Globus pallidus (tissue), 1 donor: ENCODE results near the gene DRAXIN.

Source experiments
- DNase-seq: peaks from one replicate; pipeline ENCODE4 v3.0.0-alpha.2; 2015; ENCODE audit warnings: low spot score

Gene DRAXIN

DNA sequence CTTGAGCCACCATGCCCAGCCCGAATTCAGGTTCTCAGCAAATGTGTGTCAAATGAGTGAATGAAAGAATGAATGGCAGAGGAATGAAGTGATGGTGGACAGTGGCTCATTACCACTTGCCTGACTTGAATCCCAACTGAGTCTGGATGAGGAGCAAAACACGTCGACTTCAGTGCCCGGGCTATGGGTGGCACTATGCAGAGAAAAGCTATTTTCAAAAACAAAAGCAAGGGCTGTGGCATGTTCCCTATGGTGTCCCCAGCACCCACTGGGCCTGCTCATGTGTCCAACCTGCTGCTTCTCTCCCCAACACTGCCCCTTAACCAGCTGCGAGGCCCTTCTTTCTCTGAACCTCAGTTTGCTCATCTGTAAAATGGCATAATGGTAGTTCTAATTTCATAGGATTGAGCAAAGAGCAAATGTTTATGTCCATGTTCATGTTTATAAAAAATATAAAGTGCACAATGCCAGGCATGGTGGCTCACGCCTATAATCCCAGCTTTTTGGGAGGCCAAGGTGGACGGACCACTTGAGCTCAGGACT is 6.2 kb upstream of the DRAXIN start:
- no peak for DNase-seq

DNA sequence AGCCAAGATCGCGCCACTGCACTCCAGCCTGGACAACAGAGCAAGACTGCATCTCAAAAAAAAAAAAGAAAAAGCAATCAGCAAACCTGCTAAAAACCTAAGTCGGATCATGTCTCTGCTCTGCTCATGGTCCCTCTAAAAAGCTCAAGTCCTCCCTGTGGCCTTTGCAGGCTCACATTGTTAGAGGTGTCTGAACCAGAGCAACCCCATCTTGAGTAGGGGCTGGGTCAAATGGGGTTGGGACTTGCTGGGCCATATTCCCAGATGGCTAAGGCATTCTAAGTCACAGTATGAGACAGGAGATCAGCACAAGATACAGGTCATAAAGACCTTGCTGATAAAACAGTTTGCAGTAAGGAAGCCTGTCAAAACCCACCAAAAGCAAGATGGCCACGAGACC is 3.0 kb upstream of the DRAXIN start:
- DNase-seq = no peak

DNA sequence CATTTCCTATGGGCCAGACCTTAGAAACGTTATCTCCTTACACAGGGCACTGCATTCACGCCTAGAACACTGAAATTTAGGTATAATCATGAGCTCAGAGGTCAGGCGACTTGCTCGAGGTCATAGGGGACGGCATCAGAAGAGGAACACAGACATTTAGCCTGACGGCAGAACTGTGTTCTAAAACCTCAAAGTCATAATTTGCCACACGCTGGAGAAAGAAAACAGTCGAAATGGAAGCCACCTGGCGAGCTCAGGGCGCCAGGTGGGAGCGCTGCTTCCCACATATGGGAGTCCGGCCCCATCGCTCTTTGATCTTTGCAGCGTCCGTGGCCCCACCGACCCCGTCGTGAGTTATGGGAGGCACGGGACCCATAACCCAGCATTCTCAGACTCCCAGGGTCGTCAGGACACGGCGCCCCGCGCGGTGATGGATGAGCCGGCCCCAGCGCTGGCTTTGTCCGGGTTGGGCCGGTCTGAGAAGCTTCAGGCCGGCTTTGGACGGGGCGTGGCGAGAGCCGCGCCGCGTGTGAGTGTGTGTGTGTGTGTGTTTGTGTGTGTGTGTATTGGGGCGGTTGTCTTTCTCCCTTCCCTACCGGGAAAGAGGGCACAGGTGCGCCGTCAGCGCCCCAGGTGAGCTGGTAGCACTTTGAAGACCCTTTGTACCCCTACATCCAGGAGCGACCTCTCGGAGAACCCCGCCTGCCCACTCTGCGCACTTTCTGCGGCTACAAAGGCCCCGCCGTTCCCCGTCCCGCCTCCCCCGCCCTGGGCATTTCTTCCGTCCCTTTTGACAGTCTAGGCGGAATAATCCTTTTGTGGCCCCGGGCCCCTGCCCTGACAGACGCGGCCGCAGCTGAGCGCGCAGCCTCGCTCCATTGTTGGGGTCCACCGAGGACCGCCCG is 861 bp upstream of the DRAXIN start:
- no peak for DNase-seq

DNA sequence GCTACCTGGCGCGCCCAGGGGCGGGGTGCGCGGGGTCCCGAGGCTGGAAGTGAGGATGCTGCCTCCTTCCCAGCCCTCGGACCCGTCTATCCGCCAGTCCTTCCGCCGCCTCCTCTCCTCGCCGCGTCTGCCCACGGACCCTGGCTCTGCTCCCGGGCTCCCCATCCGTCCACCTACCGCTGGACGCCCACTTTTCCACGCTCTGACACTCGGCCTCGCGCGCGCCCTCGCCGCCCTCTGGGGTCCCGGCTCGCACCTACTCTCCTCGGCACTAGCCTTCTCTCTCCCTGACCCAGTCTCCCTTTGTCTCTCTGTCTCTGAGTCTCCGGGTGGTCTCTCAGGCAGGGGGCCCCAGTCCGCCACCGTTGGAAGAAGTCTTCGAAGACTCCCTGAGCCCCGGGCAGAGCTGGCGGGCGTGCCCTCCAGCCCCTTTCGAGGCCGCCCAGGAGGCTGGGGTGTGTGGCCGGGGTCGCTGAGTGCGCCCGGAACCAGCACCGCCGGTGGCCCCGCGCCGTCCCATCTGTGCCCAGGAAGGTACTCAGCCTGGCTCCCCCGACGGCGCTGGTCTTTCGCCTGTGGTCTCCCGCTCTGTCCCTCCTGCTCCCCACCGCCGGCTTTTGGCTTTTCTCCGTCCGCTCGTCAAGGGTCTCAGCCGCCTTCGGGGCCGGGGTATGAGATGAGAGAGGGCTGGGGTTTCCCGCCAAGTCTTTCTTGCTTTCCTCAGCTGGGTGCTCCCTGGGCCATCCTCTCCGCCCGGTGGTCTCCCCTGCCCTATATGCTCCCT is 610 bp downstream of the DRAXIN start:
- DNase-seq = no peak

DNA sequence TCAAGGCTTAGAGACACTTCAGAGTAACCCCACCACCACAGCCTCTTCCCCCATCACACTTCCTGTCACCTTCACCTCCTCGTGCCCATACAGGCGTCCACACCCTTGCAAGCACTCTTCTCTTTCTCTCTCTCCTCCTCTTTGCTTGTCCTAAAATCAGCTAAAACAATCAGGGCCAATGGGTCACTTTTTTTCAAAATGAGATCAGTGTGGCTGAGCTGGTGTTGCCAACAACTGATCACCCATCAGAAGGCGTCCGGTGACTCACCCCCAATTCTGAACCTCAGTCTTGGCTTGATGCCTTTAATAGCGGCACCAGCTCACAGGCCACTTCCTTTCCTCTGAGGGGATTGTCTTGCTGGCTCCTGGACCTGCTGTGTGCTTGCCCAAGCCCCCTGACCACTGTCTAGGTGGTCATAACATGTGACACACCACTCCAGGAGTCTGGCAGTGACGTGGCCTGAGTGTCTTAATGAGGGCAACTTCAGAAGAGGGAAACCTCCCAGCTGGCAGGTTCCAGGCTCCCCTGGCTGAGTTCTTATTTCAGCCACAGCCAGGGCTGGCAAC is 1.6 kb downstream of the DRAXIN start:
- DNase-seq = no peak

DNA sequence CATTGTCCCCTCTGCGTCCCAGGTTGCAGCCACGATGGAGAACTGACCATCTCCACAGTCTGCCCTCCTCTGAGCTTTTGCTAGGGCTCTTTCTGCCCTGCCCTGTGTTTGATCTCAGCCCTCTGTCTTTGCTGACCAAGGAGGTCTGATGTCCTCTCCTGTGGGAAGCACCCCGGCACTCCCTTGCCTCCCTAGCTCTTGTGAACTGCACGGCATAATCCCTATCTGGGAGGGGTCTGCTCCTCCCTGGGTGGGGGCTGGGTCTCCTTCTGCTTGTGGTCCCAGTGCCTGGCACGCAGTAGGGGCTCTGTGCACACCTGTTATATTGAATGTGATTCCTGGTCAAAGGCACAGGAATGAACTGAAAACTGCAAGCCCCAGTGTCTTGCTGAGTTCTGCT is 2.4 kb downstream of the DRAXIN start:
- DNase-seq = no peak

DNA sequence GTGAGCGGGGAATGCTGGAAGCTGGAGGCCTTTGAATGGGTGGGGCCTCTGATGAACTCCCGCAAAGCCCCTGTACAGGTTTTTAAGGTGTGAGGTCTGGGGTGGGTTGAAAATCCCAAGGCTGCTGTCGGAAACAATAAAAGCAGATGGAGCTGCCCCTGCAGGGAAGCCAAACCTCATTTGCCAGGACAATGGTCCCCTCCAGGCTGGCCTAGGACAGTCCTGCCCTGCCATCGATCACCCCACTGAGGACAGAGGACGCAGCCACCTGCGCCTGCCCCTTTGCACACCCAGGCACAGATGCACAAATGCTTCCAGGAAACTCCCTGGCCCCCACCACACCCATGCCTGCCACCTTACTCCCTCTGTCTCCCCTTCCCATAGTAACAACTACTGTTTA is 4.4 kb downstream of the DRAXIN start:
- DNase-seq = no peak

DNA sequence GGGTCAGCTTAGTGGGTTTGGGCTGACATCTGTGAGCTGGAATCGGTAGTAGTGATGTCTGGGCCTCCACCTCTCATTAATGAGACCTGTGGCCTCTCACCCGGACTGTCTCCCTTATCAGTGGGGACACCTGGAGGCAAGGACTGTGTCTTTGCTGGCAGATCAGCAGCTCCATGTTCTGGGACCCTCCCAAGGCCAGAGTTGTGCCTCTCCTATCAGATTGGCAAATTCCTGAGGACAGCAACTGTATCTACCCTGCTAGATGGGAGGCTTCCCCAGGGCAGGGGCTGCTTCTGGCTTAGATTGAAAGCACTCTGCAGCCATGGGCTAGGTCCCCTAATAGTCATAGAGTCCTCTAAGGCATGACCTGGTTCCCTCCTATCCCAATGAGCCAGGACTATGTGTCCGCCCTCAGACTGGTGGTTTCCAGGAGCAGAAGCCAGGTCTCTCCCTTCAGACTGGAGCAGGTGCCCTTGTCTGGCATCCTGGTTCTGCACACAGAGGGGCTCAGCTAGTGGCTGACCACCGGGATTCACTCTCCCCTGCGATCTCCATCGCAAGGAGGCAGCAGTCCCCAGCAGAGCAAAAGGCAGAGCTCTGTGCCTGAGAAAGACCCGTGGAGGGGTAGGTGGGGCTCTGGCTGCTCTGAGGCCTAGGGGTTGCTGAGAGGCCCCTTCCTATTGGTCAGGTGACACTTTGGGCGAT is 5.8 kb downstream of the DRAXIN start:
- no peak for DNase-seq

DNA sequence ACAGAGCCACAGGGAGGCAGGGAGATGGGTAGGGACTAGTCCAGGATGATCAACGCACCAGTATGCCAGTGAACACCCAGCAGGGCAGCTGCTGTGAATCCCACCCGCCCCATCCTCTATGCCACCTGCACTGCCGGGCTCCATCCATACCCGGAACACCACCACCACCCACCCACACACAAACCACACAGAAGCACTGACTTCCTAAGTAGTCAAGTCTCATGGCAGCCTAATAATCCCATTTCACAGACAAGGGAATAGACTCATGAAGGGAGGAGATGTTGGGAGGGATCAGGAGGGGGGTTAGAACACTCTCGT is 6.3 kb downstream of the DRAXIN start:
- DNase-seq = no peak

DNA sequence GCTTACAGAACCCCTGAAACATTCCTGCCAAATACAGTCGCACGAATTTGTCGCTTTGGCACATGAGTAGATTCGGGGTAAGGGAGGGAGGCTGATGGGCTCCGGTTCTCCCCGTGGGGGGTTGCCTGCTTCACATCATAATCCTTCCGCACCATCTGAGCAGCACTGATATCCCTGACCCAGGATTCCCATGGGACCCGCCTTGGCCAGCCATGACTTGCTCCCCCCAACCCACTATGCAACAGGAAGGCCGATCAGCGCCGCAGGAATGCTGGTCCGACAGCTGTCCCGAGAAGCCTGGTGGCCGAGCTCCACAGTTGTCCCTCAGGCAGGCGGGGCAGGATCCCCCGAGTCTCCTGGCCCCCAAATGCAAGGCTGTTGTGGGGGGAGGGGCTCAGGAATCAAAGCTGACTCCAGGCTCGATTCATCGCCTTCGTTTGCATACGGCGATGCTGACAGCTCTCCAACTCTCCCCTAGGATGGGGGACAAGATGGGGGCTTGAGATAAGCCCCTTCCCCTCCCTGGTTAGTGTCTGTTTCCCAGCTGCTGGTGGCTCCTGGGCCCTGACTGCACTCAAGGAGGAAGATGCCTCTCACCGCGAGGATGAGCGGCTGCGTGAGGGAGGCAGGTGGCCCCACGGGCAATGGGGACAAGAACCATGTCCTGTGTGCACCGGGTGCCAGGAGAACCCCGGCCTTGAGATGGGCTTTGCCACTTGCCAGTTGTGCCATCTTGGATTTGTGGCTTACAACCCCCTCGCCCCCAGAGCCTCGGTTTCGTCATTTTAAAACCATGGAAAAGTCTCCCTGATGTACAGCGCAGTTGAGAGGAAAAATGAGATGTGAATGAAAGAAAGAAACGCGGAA is 9.3 kb downstream of the DRAXIN start:
- DNase-seq = no peak

DNA sequence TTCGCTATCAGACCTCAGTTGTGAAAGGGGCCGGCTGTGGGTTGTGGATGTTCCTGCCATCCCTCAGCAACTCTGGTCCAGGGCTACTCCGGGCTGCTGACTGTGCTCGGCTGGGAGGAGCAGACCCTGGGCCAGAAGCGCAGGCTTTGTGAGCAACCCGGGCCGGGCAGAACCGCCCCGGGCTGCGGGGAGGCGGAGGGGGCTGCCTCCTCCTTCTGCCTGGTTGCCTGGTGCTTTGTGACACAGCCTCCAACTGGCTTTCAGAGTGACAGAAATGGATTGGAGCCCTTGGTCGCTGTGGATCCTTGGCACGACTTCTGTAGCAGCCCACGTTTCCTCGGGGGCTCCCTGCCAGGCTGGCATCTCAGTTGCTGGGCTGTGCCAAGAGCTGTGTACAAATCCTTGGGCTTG is 10.0 kb downstream of the DRAXIN start:
- peak; percentile 83 for DNase-seq

DNA sequence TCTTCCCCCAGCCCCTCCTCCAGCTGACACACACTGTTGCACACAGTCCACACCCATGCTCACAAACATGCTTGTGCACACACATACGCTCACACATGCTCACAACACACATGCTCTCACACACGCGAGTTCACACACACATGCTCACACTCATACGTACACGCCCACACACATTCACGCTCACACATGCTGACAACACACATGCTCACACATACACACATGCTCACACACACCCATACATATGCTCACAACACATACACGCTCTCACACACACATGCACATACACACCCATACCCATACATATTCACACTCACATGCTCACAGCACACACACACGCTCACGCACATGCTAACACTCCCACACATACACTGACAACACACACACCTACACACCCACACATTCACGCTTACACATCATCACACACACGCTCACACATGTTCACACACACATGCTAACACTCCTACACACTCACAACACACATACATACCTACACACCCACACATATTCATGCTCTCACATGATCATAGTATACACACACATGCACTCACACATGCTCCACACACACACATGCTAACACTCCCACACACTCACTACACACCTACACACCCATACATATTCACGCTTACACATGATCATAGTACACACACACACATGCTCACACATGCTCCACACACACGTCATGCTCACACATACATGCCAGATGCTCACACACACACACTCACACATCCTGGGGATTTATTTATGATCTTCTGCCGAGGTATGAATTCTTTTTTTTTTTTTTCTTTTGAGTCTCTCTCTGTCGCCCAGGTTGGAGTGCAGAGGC is 10.7 kb downstream of the DRAXIN start:
- no peak for DNase-seq

DNA sequence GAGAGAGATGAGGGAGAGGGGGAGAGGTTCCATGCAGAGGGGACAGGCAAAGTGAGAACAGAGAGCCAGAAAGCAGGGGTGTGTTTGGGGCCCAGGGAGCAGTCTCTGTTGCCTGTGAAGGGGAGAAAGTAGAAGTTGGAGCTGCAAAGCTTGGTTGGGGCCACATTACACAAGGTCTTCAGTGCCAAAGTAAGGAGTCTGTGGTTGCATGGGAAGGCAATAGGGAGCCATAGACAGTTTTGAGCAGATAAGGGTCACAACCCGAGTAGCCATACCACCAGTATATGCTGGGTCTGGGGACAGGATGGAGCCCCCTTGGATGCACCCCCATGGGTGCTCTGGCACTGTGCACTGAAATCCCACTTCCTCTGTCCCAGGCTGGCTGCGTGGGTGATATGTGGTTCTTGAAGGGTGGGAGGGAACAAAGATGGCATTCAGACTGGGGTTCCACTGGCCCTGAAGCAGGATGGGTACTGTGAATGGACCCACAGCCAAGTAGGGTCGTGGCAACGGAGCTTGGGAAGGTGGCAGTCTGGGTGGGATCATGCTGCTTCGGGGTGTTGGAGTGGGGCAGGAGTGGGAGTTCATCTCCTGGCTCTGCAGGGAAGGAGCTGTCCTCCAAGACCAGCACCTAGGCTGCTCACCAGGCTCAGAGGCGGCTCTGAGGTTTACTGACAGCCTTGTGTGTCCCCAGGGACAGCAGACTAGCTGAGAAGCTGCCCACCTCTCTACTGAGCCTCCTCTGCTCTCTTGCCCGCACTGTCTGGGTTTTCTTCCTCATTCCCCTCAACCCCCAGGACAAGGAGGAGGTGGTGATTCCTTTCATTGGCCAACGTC is 12.1 kb downstream of the DRAXIN start:
- no peak for DNase-seq

DNA sequence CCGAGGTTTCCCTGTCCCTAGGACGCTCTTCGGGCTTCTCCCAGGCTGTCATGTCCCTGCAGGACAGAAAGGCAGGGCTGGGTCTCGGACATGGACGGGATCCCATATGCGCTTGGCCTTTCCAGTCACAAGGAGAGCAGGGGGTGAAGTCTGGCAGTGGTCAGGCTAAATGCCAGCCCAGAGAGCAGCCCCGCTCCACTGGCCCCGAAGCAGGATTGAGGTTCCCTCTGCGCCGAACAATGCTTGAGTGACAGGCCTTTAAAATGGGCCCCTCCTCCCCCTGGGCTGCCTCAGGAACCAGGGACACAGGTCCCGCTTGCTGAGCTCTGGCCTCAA is 12.7 kb downstream of the DRAXIN start:
- DNase-seq = no peak

DNA sequence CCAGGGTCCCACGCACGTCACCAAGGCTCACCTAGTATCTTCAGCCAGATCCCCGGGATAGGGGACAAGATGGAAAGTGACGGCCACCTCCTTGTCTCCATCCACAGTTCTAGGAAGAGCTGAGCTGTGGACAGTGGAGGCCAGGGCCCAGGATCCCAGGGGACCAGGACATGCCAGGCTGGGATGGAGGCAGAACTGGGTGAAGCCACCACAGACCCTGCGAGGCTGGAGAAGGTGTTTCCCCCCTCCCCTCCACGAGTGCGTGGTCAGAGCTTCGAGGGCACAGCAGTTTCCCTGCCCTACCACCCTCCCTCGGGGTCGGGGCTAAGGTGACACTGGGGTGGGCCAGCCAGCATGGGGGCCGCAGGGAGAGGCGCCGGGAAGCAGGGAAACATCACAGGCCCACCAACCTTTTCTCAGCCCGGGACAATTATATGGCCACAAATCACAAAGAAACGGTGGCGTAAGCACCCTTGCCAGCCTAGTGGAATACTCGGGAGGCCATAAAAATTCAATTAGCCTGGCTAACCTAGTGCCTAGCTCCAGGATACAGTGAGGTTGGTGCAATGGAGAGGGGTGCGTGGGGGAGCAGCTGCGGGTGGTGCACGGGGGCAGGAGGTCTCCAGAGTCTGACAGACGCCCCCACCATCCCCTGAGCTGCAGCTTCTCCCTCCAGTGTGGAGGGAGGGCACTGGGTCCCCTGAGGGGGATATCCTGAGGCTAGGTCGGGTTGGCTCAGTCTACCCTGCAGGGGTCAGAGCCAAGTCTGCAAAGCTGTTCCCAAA is 13.4 kb downstream of the DRAXIN start:
- DNase-seq = no peak

DNA sequence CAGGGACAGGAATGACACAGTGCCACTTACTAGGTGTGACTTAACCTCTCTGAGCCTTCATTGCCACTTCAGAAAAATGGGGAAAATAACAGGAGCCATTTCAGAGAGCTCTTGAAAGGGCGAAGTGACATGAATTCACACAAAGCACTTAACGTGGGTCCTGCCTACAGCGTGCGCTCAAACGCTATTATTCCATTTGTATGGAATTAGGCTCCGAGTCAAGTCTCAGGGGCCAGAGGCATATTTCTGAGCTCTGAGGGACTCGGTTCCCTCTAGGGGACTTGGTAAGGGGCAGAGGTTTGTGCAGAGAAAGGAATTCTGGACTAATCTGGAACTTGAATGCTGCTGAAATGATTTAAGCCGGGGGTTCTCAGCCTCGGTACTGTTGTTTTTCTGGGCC is 14.1 kb downstream of the DRAXIN start:
- no peak for DNase-seq

DNA sequence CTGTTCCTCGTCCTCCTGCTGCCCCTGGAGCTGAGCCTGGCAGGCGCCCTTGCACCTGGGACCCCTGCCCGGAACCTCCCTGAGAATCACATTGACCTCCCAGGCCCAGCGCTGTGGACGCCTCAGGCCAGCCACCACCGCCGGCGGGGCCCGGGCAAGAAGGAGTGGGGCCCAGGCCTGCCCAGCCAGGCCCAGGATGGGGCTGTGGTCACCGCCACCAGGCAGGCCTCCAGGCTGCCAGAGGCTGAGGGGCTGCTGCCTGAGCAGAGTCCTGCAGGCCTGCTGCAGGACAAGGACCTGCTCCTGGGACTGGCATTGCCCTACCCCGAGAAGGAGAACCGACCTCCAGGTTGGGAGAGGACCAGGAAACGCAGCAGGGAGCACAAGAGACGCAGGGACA is 14.8 kb downstream of the DRAXIN start:
- no peak for DNase-seq

DNA sequence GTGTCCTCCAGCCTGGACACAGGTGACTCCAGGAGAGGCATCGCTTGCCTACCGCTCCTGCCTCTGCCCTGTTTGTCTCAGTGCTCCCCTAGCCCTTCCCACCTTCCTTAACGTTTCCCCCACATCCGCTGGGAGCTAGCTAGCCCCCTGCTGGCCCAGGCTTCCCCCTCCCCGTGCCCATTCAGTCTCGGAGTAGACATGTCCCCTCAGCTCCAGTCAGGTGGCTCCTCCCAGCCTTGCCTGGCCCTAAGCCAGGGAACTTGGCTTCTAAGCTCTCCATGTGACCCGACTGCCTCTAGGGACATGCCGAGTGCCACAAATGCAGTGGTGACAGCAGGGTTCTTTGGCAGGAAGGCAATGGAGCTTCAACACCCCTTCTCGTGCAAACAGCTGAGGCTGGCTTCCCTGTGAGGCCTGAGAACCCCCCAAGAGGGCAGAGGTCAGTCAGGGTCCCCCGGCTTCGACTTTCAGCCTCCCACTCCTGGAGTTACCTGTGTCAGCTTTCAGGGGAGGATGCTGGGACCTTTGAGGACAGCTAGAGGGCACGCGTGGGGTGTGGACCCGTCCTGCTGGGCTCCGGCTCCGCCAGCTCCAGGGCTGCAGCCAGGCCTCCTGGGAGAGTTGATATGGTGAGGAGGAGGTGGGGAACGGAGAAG is 16.2 kb downstream of the DRAXIN start:
- no peak for DNase-seq
